GM23248 (cell line): ENCODE results near the gene TACR1. TPM values are rescaled to one million over a fixed set of nuclear protein-coding genes. Genes with fewer than 3 reads are reported as not detected.

Experiments
- DNase-seq: peaks from one replicate; pipeline ENCODE4 v3.0.0-alpha.2; 2015
- H2AFZ ChIP-seq: fragments of 200-600 bp; sonication (generic); 2 replicates; pipeline ENCODE4 v1.6.1; 2016; ENCODE audit warnings: antibody characterized with exemption
- H3F3A ChIP-seq: fragments of 200-600 bp; sonication (generic); 2 replicates; pipeline ENCODE4 v1.6.1; 2016; ENCODE audit warnings: mild to moderate bottlenecking, antibody characterized with exemption, mixed run types; ENCODE audit not compliant: insufficient read depth
- H3K27ac ChIP-seq: fragments of 200-600 bp; sonication (generic); 2 replicates; pipeline ENCODE4 v1.5.1; 2016; ENCODE audit warnings: mild to moderate bottlenecking
- H3K27me3 ChIP-seq: fragments of 200-600 bp; sonication (generic); replicated peaks from 2 replicates; pipeline ENCODE4 v1.6.1; 2016; ENCODE audit warnings: mild to moderate bottlenecking; ENCODE audit not compliant: insufficient read depth
- H3K36me3 ChIP-seq: fragments of 200-600 bp; sonication (generic); 2 replicates; pipeline ENCODE4 v1.6.1; 2016; ENCODE audit warnings: low read depth, mild to moderate bottlenecking
- H3K4me1 ChIP-seq: fragments of 200-600 bp; sonication (generic); 2 replicates; pipeline ENCODE4 v1.6.1; 2016; ENCODE audit warnings: mild to moderate bottlenecking; ENCODE audit not compliant: insufficient read depth
- H3K4me2 ChIP-seq: fragments of 200-600 bp; sonication (generic); one replicate; pipeline ENCODE4 v1.6.1; 2016; ENCODE audit warnings: mild to moderate bottlenecking; ENCODE audit not compliant: unreplicated experiment
- H3K4me3 ChIP-seq: fragments of 200-600 bp; sonication (generic); 2 replicates; pipeline ENCODE4 v1.5.1; 2016; ENCODE audit warnings: mild to moderate bottlenecking
- H3K79me2 ChIP-seq: fragments of 200-600 bp; sonication (generic); 2 replicates; pipeline ENCODE4 v1.6.1; 2016; ENCODE audit warnings: mild to moderate bottlenecking; ENCODE audit not compliant: insufficient read depth
- H3K9ac ChIP-seq: fragments of 200-600 bp; sonication (generic); 2 replicates; pipeline ENCODE4 v1.6.1; 2016; ENCODE audit warnings: mild to moderate bottlenecking
- H3K9me2 ChIP-seq: fragments of 200-600 bp; sonication (generic); 2 replicates; pipeline ENCODE4 v1.6.1; 2016; ENCODE audit warnings: mixed run types, mild to moderate bottlenecking, moderate library complexity; ENCODE audit not compliant: insufficient read depth
- H3K9me3 ChIP-seq: fragments of 200-600 bp; sonication (generic); one replicate; pipeline ENCODE4 v1.6.1; 2017; ENCODE audit warnings: low read depth
- H4K20me1 ChIP-seq: fragments of 200-600 bp; sonication (generic); 2 replicates; pipeline ENCODE4 v1.6.0; 2016; ENCODE audit not compliant: insufficient read depth
- EZH2 ChIP-seq: fragments of 200-600 bp; sonication (generic); IDR thresholded peaks from 2 replicates; pipeline ENCODE4 v1.6.1; 2018; ENCODE audit warnings: antibody characterized with exemption, mild to moderate bottlenecking; ENCODE audit not compliant: insufficient read depth, poor library complexity, severe bottlenecking
- EZH2phosphoT487 ChIP-seq: fragments of 200-600 bp; sonication (generic); IDR thresholded peaks from 2 replicates; pipeline ENCODE4 v1.6.1; 2018; ENCODE audit warnings: antibody characterized with exemption, moderate library complexity, mild to moderate bottlenecking, low read depth; ENCODE audit not compliant: insufficient read depth
- WGBS, 2 experiments: methylation state at CpG; one replicate each; pipeline ENCODE4 v1.1.6; 2015 to 2017; ENCODE audit warnings: low lambda C conversion rate in 2 of 2, low coverage in 1 of 2; ENCODE audit errors: missing lambda C conversion rate in 2 of 2; 5-methylcytosine and 5-hydroxymethylcytosine counted together
- in situ Hi-C: fragments of 300-500 bp; cut with MboI; formaldehyde crosslinking; loops from 2 replicates; pipeline ENCODE4 v1.15.0; 2020
- polyA plus RNA-seq: library from polyadenylated mRNA; unstranded; fragments of >200 nt; fragmentation: Nextera tagmentation; extraction: Ambion mirVana; gene quantifications from 2 replicates; pipeline ENCODE4 v1.2.1, GENCODE V29; 2016
- total RNA-seq: library from RNA; depleted of rRNA; stranded (reverse); fragments of >200 nt; shearing (Covaris generic); gene quantifications from 2 replicates; pipeline ENCODE4 v1.2.3, GENCODE V29; 2014

TACR1 gene
- total and polyA plus RNA-seq, 2 experiments from 2014 or later = 0.11 to 0.65 TPM

DNA sequence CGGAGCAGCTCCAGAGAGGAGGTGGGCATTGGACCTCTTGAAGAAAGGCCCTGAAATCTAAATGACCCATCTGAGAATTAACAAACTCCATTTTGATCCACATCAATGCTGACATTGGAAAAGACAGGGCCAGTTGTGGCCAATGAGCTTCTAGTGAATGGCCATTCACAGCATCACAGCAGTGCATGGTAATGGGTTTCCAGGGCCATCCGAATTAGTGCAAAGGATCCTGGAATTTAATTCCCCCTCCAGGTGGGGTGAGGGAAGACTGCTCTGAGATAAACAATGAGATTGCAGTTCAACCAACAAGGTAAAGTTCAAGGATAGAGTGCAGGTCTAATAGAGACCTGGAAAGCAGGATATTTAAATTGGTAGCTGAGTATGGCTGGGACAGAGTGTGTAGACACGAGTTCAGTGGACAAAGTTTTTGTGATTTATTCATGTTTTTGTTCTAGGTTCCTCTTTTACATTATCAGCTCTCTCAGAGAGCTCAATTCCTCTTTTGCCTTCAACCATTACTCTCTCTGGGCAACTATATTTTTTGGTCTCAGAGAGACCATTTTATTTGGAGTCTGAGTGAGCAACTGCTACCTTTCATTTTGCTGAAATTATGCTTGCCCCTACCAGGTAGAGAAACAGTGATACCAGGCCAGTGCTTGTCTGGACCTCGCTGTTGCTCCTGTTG is 5.0 kb downstream of the TACR1 start:
- 49 to 57% methylated on average over 4 of the region's 4 CpGs for whole genome bisulfite sequencing, 2 experiments
- Histone ChIP-seq H3K4me1 (0 out of 2 replicates have a peak, but pooled peaks cover 3% of the 10 kb centered on the region), H3F3A (0 out of 2 replicates have a peak, but pooled peaks cover 3% of the 10 kb centered on the region), H3K36me3 (no peaks in the 10 kb centered on the region), H3K27me3 (peaks cover 35% of the 10 kb centered on the region), H2AFZ (no peak overlapping the region), H3K4me3 (no peak overlapping the region), H3K4me2 (no peak overlapping the region), H3K9me3 (no peaks in the 10 kb centered on the region), H3K27ac (no peak overlapping the region), H4K20me1 (no peaks in the 10 kb centered on the region), H3K79me2 (no peaks in the 10 kb centered on the region), H3K9ac (no peak overlapping the region), H3K9me2 (no peaks in the 10 kb centered on the region)
- DNase-seq = no peak
- in situ Hi-C loops = loop anchor here (25.0 kb wide), 2 partner anchors 193 to 418 kb away; no protein-coding TSS in a partner anchor
- no peak for TF ChIP-seq EZH2phosphoT487
- no peak for TF ChIP-seq EZH2

DNA sequence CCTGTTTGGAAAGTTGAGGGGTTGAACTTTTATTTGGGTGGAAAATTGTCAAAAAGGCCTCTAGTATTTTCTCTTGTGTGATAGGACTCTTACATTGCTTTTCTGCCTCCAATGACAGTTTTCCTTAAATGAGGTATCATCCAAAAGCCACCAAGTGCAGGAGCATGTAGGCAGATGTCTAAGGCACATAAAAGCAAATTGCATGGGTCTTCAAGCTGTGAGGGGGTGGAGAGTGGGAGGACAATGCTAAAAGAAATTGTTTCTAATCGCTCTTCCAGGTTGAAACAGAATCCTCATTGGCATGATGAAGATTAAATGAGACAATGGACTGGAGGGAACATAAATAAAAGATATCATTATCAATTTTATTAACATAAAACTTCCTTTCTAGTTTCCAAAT is 6.8 kb downstream of the TACR1 start:
- H3K79me2 ChIP-seq = no peaks in the 10 kb centered on the region
- H3K4me1 ChIP-seq = no peaks in the 10 kb centered on the region
- no peak overlapping the region for H3K9ac ChIP-seq
- peaks cover 19% of the 10 kb centered on the region for H3K27me3 ChIP-seq
- TF ChIP-seq EZH2phosphoT487 = no peak
- TF ChIP-seq EZH2 = no peak
- H3K9me3 ChIP-seq = no peaks in the 10 kb centered on the region
- H3F3A ChIP-seq = no peaks in the 10 kb centered on the region
- H4K20me1 ChIP-seq = no peaks in the 10 kb centered on the region
- no peaks in the 10 kb centered on the region for H3K9me2 ChIP-seq
- H2AFZ ChIP-seq = no peak overlapping the region
- DNase-seq = no peak
- no peak overlapping the region for H3K4me3 ChIP-seq
- no peaks in the 10 kb centered on the region for H3K36me3 ChIP-seq
- WGBS, 2 experiments = 62 to 68% methylated on average over 1 of the region's 1 CpG
- in situ Hi-C loops = loop anchor here (25.0 kb wide), 2 partner anchors 195 to 420 kb away; no protein-coding TSS in a partner anchor
- no peak overlapping the region for H3K27ac ChIP-seq
- H3K4me2 ChIP-seq = no peak overlapping the region

DNA sequence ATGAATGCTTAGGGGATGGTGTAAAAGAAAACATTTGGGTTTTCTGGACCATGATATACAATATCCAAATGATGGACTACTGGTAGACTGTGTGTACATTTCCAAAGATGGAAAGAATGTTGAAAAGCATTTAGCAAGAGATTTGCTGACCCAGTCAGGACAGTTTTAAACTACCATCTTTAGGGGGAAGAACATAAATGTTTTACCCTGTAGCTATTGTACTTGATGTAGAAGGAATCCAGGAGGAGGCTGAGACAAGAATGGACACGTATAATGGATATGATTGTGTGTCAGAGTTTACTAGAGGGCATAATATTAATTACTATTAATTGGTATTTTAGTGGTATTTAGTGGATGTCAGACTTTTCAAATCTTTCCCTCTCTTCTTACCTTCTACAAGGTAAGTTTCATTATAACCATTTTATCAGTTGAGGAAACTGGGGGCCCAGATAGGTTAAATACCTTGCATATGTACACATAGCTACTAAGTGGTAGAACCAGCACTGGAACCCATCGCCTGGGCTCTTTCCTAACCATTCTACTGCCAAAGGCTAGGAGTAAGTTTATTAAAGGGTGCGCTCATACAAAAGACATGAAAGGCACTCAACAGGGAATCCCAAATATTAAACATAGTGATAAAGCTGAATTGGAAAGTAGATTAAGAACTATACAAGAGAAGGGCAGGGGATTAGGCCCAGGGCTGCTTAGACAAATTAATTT is 8.9 kb downstream of the TACR1 start:
- Histone ChIP-seq H3K9me3 (no peaks in the 10 kb centered on the region), H3K9me2 (no peaks in the 10 kb centered on the region), H4K20me1 (no peaks in the 10 kb centered on the region), H3K36me3 (no peaks in the 10 kb centered on the region), H3K4me3 (no peak overlapping the region), H3F3A (no peaks in the 10 kb centered on the region), H3K4me1 (no peaks in the 10 kb centered on the region), H3K9ac (no peak overlapping the region), H3K27me3 (0 out of 2 replicates have a peak, but pooled peaks cover 4% of the 10 kb centered on the region), H3K27ac (no peak overlapping the region), H3K4me2 (no peak overlapping the region), H2AFZ (no peak overlapping the region), H3K79me2 (no peaks in the 10 kb centered on the region)
- DNase-seq = no peak
- no peak for TF ChIP-seq EZH2
- no peak for TF ChIP-seq EZH2phosphoT487
- WGBS, 2 experiments = 88 to 90% methylated on average over 3 of the region's 3 CpGs
- in situ Hi-C loops = loop anchor here (25.0 kb wide), 2 partner anchors 197 to 422 kb away; no protein-coding TSS in a partner anchor

DNA sequence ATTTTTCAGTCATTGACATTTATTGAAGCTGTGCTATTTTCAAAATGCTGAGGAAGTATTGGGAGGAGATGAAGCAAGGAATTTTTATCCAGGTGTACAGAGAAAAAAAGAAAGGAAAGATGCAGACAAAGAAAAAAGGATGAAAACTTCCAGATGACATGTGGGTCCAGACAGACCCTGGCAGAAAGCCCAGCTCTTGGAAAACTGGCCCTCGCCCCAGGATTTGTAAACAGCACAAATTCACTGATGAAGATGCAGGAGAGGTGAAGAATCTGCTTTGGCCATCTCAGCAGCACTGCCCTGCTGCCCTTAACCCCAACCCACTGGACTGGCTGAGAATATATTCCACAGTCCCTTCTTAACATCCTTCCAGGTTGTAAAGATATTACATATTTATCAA is 12.5 kb downstream of the TACR1 start:
- no peak overlapping the region for H3K27ac ChIP-seq
- H3K79me2 ChIP-seq = no peaks in the 10 kb centered on the region
- no peaks in the 10 kb centered on the region for H3K36me3 ChIP-seq
- H4K20me1 ChIP-seq = no peaks in the 10 kb centered on the region
- no peak overlapping the region for H3K9ac ChIP-seq
- no peaks in the 10 kb centered on the region for H3K9me2 ChIP-seq
- no peak overlapping the region for H3K4me3 ChIP-seq
- TF ChIP-seq EZH2 = no peak
- no peak for TF ChIP-seq EZH2phosphoT487
- no peak for DNase-seq
- H3K9me3 ChIP-seq = no peaks in the 10 kb centered on the region
- no peaks in the 10 kb centered on the region for H3K4me1 ChIP-seq
- H2AFZ ChIP-seq = no peak overlapping the region
- H3F3A ChIP-seq = no peaks in the 10 kb centered on the region
- in situ Hi-C loops = loop anchor here (25.0 kb wide), 2 partner anchors 200 to 425 kb away; no protein-coding TSS in a partner anchor
- no peaks in the 10 kb centered on the region for H3K27me3 ChIP-seq
- no peak overlapping the region for H3K4me2 ChIP-seq
- WGBS, 2 experiments = 92 to 94% methylated on average over 1 of the region's 1 CpG
